ENCODE results near the gene INSR.

The INSR gene

DNA sequence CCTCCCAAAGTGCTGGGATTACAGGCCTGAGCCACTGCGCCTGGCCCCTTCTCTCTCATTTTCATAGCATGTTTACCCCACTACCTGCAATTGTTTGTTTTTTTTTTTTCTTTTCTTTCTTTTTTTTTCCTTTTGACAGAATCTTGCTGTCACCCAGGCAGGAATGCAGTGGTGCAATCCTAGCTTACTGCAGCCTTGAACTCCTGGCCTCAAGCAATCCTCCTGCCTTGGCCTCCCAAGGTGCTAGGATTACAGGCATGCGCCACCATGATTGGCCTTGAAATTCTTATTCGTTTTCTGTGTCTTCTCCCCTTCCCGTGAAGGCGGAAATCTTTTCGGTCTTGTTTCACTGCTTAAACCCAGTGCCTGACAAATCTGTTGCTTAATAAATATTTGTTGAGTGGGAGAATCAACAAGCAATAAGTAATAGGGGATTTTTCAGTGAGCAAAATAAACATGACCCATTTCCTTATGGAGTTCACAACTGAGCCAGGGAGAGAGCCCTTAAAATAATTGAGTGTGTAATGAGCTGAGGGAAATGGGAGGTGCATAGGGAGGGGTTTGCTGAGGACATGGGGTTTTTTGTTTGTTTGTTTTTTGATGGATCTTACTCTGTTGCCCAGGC is 1.8 kb upstream of the INSR start:
- DNase-seq (ENCODE audit: low spot score), result no peak

DNA sequence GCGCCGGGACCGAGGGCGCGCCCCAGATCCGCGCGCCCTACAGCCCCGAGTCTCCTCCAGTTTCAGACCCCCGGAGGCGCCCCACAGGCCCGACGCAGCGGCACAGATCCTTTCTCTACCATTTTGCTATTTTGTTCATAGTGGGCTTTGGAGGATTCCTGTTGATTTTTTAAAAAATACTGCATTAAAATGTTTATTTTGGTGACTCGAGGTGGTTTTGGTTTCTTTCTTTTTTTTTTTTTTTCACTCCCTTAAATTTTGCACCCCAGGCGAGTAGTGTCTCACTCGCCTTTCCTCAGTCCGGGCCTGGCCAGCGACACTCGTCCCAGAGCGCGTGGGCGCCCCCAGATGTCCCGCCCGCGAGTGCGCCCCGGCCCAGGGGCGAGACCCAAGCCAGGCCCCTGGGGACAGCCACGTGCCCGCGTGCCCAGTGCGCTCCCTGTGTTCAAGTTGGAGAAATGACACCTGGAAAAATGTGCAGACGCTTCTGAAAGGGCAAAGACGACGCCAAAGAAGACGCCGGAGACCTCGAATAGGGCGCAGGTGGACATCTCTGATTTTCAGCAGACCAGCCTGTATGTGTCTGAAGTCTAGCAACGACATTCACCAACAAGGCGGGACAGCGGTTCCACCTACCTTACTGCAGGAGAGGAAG is 471 bp upstream of the INSR start:
- peak; percentile 69 for DNase-seq (ENCODE audit: low spot score)

DNA sequence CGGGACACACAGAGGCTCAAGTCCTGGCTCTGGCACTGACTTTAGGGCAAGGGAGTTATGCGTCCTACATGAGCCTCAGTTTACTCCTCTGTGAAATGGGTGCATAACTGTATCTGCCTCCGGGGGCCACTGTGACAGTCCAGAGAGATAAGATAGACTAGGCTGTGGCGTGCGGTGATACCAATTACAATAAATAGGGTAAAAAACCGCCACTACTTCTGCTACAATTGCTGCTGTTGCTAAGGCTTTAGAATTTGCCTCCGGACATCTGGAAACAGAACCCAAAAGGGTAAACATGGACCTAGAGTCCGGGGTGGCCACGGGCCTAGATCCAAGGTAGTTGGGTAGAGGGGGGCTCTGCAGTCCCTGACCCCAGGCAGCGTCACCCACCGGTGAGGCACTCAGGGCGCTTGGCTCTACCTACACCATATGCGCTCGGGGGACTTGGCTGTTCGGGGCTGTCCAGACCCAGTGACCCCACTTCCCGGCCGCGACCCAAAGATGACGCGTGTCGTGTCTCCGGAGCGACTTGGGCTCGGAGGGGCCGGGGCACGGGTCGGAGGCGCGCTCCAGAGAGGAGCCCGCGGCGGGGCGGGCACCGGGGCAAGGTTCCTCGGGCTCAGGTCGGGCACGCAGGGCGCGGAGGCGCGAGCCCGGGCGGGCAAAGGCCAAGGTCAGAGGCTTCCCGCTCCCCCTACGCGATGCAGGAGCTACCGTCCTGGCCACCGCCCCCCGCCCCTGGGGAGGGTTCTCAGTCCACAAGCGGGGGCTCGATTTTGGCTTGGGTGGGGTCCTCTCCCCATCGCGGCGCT is 1.1 kb downstream of the INSR start:
- no peak for DNase-seq (ENCODE audit: low spot score)

DNA sequence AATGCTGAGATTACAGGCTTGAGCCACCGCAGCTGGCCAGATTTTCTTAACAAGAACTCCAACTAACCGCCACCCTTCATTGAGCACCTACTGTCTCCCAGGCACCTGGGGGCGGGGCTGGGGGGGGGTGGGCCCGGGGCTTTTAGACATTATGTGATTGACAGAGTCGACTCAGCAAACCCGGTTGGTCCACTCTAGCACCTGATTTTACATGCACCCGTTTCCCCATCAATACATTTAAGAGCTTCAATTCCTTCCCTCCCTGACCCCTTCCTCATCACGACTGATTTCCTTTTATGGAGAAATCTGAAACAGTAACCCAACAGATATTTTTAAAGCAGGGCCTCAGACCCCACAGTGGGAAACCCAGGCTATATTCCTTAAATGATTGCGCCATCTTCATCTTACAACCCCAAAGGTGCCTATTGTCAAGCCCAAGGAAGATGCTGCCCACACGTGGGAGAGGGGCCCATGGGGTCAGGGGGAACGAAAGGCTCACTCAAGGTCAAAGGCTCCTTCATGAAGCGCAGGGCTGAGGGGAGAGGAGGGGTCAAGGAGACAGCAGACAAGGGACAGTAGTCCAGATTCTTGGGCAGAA is 1.8 kb downstream of the INSR start:
- no peak for DNase-seq (ENCODE audit: low spot score)

DNA sequence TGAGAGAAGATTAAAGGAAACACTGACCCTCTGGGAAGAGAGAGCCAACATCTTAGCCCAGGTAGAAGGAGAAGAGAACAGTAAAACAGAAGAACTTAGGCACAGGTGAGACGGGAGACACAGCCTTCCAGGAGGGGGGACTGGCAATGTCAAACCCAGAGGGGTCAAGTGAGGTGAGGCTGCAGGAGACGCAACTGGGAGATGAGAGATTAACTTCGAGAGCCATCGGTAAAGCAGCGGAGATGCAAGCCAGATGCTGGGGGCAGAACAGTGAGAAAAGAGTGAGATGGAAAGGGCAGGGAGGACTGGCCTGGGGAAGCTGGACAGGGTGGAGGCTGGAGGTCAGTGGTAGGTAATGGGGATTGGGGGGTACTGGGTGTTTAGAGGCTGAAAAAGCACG is 5.2 kb downstream of the INSR start:
- no peak for DNase-seq (ENCODE audit: low spot score)

DNA sequence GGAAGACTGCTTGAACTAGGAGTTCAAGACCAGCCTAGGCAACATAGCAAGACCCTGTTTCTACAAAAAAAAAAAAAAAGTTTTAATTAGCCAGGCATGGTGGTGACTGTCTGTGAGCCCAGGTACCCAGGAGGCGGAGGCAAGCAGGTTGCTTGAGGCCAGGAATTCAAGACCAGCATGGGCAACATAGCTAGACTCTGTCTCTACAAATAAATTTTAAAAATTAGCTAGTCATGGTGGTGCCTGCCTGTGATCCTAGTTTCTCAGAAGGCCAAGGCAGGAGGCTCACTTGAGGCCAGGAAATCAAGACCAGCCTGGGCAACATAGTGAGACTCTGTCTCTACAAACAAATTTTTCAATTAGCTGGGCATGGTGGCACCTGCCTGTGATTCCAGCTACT is 6.1 kb downstream of the INSR start:
- DNase-seq (ENCODE audit: low spot score), result no peak

DNA sequence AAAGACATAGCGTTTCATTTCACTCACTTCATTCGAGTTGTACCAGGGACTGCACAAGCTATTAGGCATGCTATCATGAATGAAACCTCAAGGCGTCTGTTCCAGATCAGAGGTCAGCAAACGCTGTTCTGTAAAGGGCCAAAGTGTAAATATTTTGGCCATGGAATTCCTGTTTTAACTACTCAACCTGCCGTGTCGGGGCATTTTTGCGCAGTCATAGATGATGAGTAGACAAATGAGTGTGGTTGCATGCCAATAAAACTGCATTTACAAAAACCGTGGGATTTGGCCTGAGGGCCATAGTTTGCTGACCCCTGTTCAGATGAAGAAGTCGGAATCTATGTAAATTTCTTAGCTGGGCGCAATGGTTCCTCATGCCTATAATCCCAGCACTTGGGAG is 6.5 kb downstream of the INSR start:
- no peak for DNase-seq (ENCODE audit: low spot score)

DNA sequence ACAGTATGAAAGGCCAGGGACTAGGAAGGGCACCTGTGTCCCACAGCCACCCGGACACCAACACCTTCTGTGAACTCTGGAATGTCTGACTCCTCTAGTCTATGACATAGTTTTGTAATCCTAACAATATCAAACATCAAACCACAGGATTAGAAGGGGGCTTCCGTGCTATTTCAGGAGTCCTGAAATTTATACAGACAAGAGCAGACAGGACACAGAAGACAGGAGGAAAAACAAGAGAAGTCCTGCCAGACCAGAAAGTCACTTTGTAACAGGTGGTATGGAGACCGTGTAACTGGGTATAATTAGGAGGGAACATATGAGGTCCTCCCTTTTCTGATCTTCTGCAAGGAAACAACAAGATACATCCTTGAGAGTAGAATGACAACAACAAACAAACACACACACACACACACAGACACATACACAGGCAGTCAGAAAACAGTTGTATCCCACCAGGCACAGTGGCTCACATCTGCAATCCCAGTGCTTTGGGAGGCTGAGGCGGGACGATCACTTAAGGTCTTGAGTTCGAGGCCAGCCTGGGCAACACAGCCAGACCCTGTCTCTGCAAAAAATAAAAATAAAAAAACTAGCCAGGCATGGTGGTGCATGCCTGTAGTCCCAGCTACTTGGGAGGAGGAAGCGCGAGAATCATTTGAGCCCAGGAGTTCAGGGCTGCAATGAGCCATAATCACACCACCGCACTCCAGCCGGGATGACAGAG is 13.1 kb downstream of the INSR start:
- no peak for DNase-seq (ENCODE audit: low spot score)

DNA sequence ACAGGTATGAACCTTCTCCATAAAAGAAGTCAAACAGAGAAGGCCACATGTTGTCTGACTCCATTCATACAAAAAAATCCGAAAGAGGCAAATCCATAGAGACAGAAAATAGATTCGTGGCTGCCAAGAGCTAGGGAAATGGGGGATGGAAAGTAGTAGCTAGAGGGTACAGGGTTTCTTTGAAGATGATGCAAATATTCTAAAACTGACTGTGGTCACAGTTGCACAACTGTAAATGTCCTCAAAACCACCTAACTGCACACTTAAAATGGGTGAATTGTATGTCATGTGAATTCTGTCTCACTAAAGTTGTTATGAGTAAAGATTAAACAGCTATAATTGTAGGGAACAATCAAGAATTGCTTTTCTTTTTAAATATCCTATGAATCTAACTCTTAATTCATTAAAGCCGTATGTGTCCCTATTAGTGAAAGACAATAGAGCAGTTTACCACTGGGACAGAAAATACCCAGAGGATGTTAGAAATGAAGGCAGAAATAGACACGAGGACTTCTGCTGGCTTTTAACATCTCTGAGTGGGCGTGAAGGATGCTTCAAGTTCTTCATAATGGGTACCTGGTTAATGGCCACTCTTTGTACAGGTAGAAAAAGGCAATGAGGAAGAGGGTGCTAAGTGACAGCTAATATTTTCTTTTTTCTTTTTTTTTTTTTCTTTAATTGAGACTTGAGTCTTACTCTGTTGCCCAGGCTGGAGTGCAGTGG is 21.2 kb downstream of the INSR start:
- no peak for DNase-seq (ENCODE audit: low spot score)

DNA sequence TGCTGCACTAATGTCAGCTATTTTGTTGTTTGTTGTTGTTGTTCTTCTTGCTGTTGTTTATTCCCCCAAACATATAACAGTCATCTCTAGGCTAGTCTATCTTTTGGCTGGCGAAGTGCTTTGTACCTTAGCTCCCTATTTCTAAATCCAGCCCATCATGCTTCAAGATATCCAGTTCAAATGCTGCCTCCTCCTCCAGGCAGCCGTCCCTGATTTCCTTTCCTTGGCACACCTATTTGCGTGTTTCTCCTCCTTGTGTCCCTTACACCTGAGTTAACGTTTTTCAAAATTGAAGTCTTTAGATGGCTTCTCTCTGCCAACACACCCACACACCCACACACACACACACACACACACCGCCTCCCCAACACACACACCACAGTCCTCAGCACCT is 25.5 kb downstream of the INSR start:
- DNase-seq (ENCODE audit: low spot score), result no peak

DNA sequence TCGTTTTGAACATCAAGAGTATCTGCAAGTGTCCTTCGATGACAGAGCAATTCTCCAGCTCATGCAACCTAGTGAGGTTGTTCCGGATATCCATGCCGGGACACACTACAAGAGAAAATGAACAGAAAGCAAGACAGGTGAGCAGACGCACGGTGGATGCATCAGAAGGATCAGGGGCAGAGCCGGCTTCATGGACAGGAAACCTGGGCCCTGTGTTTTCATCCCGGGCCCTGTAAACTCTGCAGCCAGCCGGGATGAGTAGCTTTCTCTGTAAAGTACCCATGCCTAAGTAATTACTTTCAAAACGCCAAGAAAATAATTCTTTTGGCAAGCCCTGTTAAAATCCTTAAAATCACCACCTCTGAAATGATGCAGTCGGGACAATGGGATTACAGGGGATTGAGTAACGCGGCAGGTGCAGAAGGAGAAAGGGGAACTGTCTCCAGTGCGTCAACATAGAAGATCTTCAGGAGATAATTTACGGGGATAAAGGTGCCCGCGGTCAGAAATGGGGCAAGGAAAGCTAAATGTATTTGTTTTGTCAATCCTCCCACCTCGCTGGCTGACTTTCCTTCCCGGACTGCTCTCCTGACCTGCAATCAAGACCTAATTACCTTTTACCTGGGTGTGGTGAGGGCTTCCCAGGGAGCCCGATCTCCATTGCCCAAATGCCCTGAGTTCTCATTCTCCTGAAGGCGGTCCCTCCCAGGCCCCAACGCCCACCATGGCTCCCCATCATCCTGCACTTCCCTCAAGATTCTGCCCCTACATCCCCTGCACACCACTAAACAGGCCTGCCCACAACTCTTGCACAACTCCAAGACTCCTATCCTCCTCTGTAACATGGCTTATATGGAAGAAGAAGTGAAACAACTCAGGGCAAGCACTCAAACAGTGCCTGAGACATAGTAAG is 26.2 kb downstream of the INSR start:
- DNase-seq (ENCODE audit: low spot score), result no peak

DNA sequence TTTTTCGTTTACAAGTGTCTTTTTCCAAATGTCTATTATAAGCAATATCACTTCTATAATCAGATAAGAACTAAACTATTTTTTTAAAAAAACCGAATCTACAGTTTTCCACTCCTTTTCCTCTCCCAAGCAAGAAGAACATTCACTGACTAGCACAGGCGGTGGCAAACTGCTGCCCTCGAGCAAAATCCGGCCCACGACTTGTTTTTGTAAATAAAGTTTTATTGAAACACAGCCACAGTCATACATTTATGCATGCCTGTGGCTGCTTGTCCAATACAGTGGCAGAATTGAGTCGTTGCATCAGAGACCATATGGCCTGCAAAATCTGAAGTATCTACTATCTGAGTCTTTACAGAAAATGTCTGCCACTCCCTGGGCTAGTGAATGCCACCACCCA is 27.4 kb downstream of the INSR start:
- no peak for DNase-seq (ENCODE audit: low spot score)

DNA sequence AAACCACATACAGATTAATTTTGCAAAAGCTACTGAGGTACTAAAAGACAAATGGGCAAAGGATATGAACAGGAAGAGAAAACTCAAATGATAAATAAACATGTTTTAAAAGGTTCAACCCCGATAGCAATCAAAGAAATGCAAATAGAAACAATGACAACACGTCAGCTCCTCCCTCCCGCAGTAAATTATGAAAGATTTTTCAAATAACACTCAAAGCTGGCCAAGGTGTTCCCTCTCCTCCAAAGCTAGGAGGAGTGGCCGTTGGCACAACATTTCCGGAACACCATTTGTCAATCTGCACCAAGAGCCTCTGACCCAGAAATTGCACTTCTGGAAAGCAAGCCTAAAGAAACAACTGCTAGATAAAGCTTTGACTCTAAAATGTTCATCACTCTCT is 28.3 kb downstream of the INSR start:
- DNase-seq (ENCODE audit: low spot score), result no peak

DNA sequence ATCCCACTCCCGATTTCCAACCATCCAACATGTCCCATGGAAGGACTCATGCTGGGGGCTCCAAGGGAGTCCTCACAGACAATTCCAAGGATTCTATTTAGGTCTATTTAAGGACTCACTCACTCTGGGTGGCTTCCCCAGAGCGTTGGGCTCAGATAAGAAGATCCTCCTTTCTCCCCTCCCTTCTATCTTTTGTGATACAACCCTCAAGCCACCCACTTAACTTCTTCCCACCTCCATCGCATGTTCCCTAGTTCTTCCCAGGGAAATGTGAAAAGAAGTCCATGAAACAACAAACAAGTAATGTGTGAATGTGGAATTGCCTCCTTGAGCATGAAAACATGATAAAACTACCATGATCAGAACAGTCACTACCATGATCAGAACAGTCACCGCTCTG is 29.4 kb downstream of the INSR start:
- DNase-seq (ENCODE audit: low spot score), result no peak

DNA sequence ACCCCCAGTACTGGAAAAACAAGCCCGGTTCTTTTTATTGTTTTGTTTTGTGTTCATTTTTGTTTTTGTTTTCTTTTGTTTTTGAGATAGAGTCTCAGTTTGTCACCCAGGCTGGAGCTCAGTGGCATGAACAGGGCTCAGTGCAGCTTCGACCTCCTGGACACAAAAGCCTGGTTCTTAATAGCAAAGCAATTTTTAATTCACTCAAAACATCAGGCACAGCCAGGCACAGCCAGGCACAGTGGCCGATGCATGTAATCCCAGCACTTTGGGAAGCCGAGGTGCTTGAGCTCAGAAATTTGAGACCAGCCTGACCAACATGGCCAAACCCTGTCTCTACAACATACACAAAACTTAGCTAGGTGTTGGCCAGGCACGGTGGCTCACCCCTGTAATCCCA is 30.7 kb downstream of the INSR start:
- peak; percentile 69 for DNase-seq (ENCODE audit: low spot score)

DNA sequence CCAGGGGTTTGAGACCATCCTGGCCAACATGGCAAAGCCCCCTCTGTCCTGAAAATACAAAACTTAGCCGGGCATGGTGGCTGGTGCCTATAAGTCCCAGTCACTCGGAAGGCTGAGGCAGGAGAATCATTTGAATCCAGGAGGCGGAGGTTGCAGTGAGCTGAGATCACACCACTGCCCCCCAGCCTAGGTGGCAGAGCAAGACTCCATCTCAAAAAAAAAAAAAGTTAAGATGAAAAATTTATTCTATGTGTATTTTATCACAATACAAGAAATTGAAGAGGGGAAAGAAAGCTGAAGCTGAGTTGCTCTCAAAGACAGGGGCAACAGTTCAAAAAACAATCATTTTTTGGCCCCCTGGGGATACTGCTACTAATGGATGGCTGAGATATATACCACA is 31.1 kb downstream of the INSR start:
- DNase-seq (ENCODE audit: low spot score), result no peak

DNA sequence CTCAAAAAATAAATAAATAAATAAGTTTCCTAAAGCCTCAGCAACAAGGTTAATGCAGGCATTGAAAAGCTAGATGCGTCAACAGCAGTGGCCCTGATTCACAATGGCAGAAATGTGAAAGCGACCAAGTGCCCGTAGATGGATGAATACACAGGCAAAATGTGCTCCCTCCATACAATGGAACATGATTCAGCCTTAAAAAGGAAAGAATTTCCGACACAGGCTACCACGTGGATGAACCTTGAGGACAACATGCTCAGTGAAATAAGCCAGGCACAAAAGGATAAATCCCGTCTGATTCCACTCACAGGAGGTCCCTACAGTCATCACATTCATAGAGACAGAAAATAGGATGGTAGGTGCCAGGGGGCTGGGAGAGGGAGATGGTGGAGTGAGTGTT is 31.7 kb downstream of the INSR start:
- peak; percentile 52 for DNase-seq (ENCODE audit: low spot score)

DNA sequence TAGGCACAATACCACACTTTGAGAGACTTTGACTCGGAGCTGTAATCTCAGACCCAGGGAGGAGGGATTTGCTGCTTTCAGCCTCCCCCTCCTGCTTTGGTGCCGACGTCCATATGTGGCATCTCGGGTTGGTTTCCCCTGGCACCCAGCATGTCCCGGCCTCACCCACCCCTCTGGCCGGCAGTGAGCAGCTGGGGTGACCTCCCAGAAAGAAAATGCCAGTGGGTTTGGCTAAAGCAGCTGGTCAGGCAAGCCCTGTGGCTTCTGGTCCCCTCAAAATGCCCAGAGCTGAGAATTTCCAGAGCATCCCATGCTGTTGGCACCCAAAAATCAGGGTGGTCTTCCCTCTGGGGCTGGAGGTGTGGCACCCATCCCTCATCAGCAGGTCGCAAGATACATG is 34.1 kb downstream of the INSR start:
- DNase-seq (ENCODE audit: low spot score), result no peak

DNA sequence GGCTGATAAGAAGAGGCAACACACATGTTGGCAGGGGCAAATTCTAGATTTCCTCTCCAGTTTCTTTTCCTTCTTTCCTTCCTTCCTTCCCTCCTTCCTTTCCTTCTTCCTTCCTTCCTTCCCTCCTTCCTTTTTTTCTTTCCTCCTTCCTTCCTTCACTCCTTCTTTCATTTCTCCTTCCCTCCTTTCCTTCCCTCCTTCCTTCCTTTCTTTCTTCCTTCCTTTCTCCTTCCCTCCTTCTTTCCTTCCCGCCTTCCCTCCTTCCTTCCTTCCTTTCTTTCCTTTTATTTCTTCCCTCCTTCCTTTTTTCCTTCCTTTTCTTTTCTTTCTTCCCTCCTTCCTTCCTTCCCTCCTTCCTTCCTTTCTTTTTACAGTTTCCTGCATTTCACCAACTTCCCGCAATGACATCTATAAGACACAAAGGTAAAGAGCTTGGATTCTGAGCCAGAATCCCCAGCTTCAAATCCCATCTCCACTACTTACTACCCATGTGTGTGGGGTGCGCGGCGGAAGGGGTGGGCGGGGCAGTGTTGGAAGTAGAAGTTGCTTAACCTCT is 35.3 kb downstream of the INSR start:
- DNase-seq (ENCODE audit: low spot score), result no peak

All from pons (tissue), 1 donor.